Dendritic cell treated with granulocyte-macrophage colony-stimulating factor and Interleukin-4, amounts not matched to agents 40 ng/mL and 50 ng/mL, for 4 days (primary cell): Measurements from ENCODE around the gene LYZL2.
"Not testable (repeated sequence)": the region's sequence is repeated elsewhere in the genome, so short reads cannot be mapped to it uniquely, and the experiment has no call there.

Experiments used
- H3K27ac Mint-ChIP-seq: one replicate; pipeline ENCODE4 v1.8.0; 2022; ENCODE audit warnings: mild to moderate bottlenecking, mixed read lengths
- H3K27me3 Mint-ChIP-seq: one replicate; pipeline ENCODE4 v1.8.0; 2022; ENCODE audit warnings: mild to moderate bottlenecking, mixed read lengths
- H3K36me3 Mint-ChIP-seq: one replicate; pipeline ENCODE4 v1.8.0; 2022; ENCODE audit warnings: low read depth, mixed read lengths
- H3K4me1 Mint-ChIP-seq: one replicate; pipeline ENCODE4 v1.8.0; 2022; ENCODE audit warnings: low read depth, mixed read lengths
- H3K4me3 Mint-ChIP-seq: one replicate; pipeline ENCODE4 v1.8.0; 2022; ENCODE audit warnings: mild to moderate bottlenecking, moderate library complexity, mixed read lengths
- H3K9me3 Mint-ChIP-seq: one replicate; pipeline ENCODE4 v1.8.0; 2022; ENCODE audit warnings: mixed read lengths
- intact Hi-C: fragments of 100-400 bp; cut with micrococcal nuclease; formaldehyde crosslinking; loops from one replicate; pipeline ENCODE4 v1.15.0; 2022

Gene LYZL2

DNA sequence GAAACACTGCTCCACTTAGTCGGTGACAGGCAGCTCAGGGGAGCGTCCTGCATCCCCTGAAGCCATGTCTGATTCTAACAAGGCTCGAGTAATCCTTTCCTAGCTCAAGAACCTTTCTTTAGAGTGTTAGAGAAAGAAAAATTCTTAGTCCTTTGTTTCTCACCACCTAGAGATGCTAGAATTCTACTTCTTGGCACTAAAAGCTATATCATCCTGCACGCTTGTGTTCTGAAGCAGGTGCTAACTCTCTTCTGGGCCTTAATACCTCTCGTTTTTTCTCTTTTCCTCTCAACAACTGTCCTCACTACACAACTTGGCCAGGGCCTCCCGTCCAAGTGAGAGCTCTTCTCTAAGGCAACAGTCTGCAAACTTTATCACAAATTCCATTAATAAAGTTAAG lies at the start of gene LYZL2:
LYZL2 (minus strand) TSS at position 101 of the 400 bp plus-strand sequence. CDS start 2,838 bp downstream, outside the sequence.
- Mint-ChIP-seq H3K4me1 (peaks cover 9% of the 10 kb centered on the region), H3K9me3 (no peaks in the 10 kb centered on the region)
- intact Hi-C loops = no loop called here

DNA sequence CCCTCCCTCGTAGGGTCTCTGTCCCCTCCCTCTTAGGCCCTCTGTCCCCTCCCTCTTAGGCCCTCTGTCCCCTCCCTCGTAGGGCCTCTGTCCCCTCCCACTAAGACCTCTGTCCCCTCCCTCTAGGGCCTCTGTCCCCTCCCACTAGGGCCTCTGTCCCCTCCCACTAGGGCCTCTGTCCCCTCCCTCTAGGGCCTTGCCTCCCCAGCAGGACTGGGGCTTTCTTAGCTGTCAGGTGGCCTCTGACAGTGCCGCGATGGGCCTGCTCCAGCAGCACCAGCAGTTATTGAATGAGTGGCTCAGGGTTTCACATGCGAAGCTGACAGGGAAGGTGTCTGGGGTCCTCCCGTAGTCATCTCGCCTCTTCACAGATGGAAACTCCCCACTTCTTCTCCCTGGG lies 48.1 kb upstream of the LYZL2 start:
- peaks cover 20% of the 10 kb centered on the region for H3K27me3 Mint-ChIP-seq
- H3K4me1 Mint-ChIP-seq, H3K9me3 Mint-ChIP-seq, intact Hi-C loops, H3K36me3 Mint-ChIP-seq, H3K27ac Mint-ChIP-seq, H3K4me3 Mint-ChIP-seq: not testable (repeated sequence)

More for the DNA sequence above, at the start of gene LYZL2:
- no peak within 1 kb of the TSS for H3K27ac Mint-ChIP-seq
- H3K27me3 Mint-ChIP-seq = peaks cover 5% of the 10 kb centered on the region
- H3K4me3 Mint-ChIP-seq = no peak within 1 kb of the TSS
- H3K36me3 Mint-ChIP-seq = no peaks in the 10 kb centered on the region

DNA sequence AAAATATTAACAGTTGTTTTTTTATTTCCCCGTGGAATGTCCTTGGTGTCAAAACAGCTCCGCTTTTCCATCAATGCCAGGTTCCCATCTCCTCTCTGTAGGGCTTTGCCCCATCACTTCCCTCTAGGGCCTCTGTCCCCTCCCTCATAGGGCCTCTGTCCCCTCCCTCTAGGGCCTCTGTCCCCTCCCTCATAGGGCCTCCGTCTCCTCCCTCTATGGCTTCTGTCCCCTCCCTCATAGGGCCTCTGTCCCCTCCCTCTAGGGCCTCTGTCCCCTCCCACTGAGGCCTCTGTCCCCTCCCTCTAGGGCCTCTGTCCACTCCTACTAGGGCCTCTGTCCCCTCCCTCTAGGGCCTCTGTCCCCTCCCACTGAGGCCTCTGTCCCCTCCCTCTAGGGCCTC lies 47.6 kb upstream of the LYZL2 start:
- intact Hi-C loops, H3K9me3 Mint-ChIP-seq, H3K27ac Mint-ChIP-seq, H3K4me1 Mint-ChIP-seq, H3K36me3 Mint-ChIP-seq, H3K4me3 Mint-ChIP-seq: not testable (repeated sequence)
- peaks cover 20% of the 10 kb centered on the region for H3K27me3 Mint-ChIP-seq

DNA sequence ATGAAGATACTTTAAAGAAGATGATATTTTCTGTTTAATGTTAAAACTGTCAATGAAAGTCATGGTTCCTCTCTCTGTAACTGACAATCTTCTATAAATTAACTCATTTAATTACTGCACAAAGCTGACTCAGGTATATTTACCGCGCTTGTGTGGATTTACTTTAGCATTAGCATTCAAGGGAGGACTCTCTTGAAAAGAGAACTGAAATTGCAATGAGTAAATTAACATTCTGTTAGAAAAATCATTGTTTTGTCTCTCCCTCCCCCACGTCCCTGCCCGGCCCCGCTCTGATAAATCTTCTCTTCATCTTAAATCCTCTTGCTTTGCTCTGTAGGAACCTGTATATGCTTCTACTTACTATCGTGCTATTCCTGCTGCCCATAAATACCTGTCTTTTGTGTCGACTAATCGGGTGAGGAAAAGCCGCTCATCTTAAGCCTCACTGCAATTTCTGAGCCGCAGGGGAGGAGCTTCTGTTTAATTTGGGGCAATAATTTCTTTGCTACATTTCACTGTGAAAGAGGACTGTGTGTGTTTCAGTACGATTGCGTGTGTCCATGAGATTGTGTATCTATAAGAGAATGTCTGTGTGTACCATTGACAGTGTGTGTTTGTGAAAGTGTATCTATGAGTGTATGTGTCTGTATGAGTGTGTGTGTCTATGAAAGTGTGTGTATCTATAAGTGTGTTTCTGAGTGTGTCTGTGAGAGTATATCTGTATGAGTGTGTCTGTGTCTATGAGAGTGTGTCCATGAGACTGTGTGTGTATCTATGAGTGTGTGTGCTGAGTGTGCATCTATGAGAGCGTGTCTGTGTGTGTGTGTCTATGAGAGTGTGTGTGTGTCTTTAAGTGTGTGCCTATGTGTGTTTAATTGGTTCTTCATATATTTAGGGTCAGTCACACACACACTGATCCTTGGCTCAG lies 46.5 kb upstream of the LYZL2 start:
- intact Hi-C loops = no loop called here
- H3K27ac Mint-ChIP-seq = no peak overlapping the region
- no peaks in the 10 kb centered on the region for H3K4me1 Mint-ChIP-seq
- H3K4me3 Mint-ChIP-seq = no peak overlapping the region
- peaks cover 9% of the 10 kb centered on the region for H3K9me3 Mint-ChIP-seq
- no peaks in the 10 kb centered on the region for H3K36me3 Mint-ChIP-seq
- peaks cover 14% of the 10 kb centered on the region for H3K27me3 Mint-ChIP-seq

DNA sequence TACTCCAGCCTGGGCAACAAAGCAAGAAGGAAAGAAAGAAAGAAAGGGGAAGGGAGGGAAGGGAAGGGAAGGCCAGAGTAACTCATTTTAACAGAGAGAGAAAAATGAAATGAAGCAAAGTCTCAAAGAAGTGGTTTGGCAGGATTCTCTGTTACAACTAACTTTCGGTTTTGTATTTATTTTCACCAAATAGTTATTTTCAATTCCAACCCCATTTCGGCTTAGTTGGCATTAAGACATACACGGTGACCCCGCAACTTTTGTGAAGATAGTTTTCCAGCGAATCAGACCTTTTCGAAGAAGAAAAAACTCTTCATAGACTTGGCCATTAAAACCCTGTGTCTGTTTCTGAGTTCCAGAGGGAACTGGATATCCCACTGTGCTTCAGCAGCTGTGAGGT lies 45.2 kb upstream of the LYZL2 start:
- Mint-ChIP-seq H3K4me3 (no peak overlapping the region), H3K4me1 (no peaks in the 10 kb centered on the region), H3K9me3 (peaks cover 9% of the 10 kb centered on the region), H3K27me3 (peaks cover 11% of the 10 kb centered on the region), H3K36me3 (no peaks in the 10 kb centered on the region), H3K27ac (no peak overlapping the region)
- intact Hi-C loops = no loop called here

DNA sequence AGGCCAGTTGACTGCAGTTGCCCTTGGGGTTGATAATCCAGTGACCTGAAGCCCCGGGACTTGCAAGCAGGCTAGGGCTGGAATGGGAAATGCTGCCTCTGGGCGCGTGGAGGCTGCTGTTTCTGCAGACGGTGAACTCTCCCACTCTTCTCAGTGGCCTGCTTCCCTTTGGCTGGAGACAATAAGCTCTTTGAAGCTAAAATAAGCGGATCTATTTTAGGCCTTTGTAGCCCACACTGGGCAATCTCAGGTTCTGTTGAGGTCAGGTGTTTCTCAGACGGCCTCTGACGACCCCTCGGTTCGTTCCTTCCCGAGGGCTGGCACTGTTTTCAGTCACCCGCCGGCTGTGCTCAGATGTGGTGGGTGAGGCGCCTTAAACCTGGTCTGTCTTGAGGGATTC lies 43.7 kb upstream of the LYZL2 start:
- H3K36me3 Mint-ChIP-seq, H3K27ac Mint-ChIP-seq, H3K9me3 Mint-ChIP-seq, H3K4me3 Mint-ChIP-seq, H3K4me1 Mint-ChIP-seq, intact Hi-C loops: not testable (repeated sequence)
- H3K27me3 Mint-ChIP-seq = peaks cover 17% of the 10 kb centered on the region

DNA sequence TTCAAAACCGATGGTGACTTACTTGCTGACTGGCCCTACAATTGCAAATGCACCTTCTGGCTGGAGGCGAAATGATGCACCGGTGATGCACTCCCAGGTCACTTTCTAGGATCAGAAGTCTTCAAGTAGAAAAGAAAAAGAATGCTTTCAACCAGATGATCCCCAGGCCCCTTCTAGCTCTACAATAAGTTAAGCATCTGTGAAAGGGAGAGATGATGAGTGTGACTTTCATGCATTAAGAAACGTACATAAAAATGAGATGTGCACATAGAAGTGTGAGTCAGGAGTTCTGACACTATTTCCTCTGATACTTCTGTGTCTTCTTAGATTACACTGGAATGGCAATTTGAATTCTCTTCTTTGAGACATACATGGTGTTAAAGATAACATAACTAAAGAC lies 42.8 kb upstream of the LYZL2 start:
- intact Hi-C loops, H3K9me3 Mint-ChIP-seq, H3K4me1 Mint-ChIP-seq, H3K27ac Mint-ChIP-seq, H3K4me3 Mint-ChIP-seq, H3K36me3 Mint-ChIP-seq: not testable (repeated sequence)
- H3K27me3 Mint-ChIP-seq = peaks cover 22% of the 10 kb centered on the region

DNA sequence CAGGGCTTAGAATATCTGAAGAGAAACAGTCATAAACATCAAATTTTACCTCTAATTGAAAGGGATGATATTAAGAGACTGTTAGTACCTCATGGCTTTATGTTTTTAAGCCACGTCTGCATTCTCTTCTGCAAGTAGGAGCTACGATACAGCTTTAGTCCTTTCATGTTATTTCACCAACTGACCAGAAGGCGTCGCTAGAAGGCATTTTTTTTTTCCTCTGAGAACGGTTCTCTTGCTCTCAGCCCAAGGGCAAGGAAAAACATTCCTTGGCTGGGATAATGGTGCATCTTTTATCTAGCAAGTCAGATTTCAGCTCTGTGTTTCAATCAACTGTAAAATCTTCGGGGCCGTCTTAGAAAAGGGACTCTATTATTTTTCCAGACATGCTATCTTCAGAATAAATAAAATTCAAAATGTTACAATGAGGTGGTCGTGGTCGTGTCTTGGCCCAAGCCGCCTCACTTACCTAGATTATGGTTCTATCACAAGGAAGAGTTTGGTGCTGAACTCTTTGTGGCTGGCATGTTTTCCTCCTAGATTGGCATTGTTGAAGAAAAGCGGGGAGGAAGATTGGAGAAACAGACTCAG lies 41.6 kb upstream of the LYZL2 start:
- Mint-ChIP-seq H3K36me3 (no peaks in the 10 kb centered on the region), H3K9me3 (no peaks in the 10 kb centered on the region), H3K27ac (no peak overlapping the region), H3K4me1 (no peaks in the 10 kb centered on the region), H3K27me3 (peaks cover 22% of the 10 kb centered on the region), H3K4me3 (peak overlapping the region; percentile 23)
- intact Hi-C loops = no loop called here

DNA sequence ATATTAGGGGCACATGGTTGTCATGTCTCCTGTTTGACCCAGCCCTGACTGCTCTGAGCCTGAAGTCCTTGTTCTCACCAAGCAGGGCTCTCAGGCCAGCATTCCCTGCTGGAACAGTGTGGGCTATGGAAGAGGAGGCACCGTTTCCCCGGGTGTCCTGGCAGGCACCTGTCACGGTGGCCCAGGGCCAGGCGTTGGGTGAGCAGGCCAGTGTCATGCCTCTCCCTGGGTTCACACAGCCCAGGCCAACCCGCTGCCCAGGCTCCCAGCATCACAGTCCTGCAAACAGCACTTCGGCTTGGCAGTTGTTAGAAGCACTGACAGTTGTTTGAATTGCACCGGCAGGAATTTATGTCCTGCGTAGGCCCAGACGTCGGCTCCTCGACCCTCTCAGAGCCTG lies 38.4 kb upstream of the LYZL2 start:
- Mint-ChIP-seq H3K27me3 (peaks cover 20% of the 10 kb centered on the region), H3K4me1 (peaks cover 17% of the 10 kb centered on the region)
- intact Hi-C loops, H3K4me3 Mint-ChIP-seq, H3K9me3 Mint-ChIP-seq, H3K36me3 Mint-ChIP-seq, H3K27ac Mint-ChIP-seq: not testable (repeated sequence)

DNA sequence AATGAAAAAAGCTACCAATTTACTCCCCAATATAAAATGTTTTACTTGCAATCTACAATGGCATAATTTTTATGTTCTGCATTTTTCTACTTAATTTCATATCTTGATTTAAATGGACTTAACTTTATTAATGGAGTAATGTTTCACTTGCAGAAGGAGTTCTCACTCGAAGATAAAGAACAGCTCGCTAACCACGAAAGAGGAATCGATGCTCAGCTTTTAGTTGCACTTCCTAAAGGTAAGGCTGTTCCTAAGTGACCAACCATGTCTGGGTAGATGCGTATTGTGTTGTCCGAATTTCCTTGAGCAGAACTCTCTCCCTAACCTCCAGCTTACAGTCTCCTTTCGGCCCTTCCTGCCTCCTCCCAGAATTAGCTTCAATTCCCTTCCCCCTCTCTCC lies 33.9 kb upstream of the LYZL2 start:
- peak overlapping the region; percentile 83 for H3K27ac Mint-ChIP-seq
- H3K4me3 Mint-ChIP-seq = peak overlapping the region; percentile 52
- intact Hi-C loops, H3K36me3 Mint-ChIP-seq, H3K9me3 Mint-ChIP-seq: not testable (repeated sequence)
- peaks cover 26% of the 10 kb centered on the region for H3K27me3 Mint-ChIP-seq
- peaks cover 27% of the 10 kb centered on the region for H3K4me1 Mint-ChIP-seq

DNA sequence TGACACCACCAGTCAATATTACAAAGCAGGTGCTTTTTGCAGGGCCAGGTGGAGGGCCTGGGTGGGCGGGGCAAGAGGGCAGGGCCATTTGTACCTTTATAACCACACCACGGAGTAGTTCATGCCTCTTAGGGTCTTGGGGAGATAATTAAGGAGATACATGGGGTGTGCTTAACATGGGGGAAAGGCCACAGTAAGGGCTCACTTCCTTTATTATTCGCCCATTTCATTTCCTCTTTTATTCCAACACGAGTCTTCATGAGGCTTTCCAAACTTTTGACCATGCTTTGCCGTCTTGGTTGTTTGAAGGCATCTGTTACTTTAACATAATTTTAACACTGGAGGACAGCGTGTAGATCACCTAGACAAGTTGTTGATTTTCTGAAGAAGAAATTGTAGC lies 33.3 kb upstream of the LYZL2 start:
- peak overlapping the region; percentile 83 for H3K27ac Mint-ChIP-seq
- peaks cover 27% of the 10 kb centered on the region for H3K4me1 Mint-ChIP-seq
- H3K9me3 Mint-ChIP-seq = no peaks in the 10 kb centered on the region

DNA sequence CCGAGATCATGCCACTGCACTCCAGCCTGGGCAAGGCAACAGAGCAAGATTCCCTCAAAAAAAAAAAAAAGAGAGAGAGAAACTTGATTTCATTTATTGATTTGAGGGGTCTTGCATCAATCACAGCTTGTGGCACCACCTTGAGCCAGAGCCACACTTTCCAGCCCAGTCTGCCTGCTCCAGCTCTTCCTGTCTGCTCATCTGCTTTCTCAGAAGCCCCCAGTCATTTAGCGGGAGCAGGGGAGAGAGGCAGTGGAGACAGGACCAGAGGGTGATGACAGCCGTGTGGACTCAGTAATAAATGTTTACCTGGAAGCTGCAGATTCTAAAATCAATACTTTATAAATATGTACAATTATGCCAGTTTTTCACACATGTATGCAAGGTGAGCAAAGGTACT lies 30.8 kb upstream of the LYZL2 start:
- H3K4me3 Mint-ChIP-seq, H3K9me3 Mint-ChIP-seq, intact Hi-C loops, H3K27ac Mint-ChIP-seq, H3K36me3 Mint-ChIP-seq: not testable (repeated sequence)
- Mint-ChIP-seq H3K4me1 (peaks cover 27% of the 10 kb centered on the region), H3K27me3 (peaks cover 42% of the 10 kb centered on the region)

More for the DNA sequence above, 33.3 kb upstream of the LYZL2 start:
- Mint-ChIP-seq H3K36me3 (no peaks in the 10 kb centered on the region), H3K27me3 (peaks cover 25% of the 10 kb centered on the region), H3K4me3 (no peak overlapping the region)
- intact Hi-C loops = no loop called here

DNA sequence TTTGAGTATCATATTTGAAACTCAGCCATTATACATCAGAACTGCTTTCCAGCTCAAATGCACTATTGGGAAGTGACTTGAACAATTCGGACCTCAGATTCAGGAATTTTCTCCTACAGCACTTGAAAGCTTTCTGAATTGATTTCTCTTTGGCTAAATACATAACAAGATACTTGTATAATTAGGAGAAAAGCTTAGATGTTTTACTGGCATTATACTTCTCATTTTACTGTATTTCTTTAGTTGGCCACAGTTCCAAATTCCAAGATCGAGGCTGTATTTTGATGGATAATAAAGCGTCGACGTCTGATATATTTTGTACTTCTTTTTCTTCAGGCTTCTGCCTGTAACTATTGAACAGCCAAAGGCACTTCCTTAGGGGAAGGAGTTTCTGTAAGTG lies 26.7 kb upstream of the LYZL2 start:
- Mint-ChIP-seq H3K9me3 (no peaks in the 10 kb centered on the region), H3K4me1 (peaks cover 9% of the 10 kb centered on the region), H3K36me3 (no peaks in the 10 kb centered on the region), H3K27ac (no peak overlapping the region), H3K4me3 (no peak overlapping the region), H3K27me3 (peaks cover 67% of the 10 kb centered on the region)
- intact Hi-C loops = no loop called here

DNA sequence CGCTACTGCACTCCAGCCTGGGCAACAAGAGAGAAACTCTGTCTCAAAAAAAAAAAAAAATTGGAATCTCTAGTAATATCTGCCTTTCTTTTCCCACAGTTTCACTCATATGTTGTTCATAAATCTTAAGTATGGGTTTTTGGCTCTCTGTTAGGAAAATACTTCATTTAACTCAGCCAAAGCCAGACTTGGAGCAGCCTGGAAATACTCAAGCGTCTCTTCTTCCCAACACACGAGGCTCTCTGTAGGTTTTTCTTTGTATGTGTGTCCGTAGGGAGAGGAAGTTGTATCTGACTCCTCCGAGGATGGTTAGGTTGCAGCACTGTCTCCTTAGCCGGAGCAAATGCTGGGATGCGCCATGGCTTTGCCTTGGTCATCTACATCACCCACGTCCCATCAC lies 25.4 kb upstream of the LYZL2 start:
- peaks cover 62% of the 10 kb centered on the region for H3K27me3 Mint-ChIP-seq
- H3K27ac Mint-ChIP-seq, H3K9me3 Mint-ChIP-seq, H3K4me3 Mint-ChIP-seq, H3K4me1 Mint-ChIP-seq, H3K36me3 Mint-ChIP-seq, intact Hi-C loops: not testable (repeated sequence)
